ENCODE measurements around the gene APH1B.
"Not testable (repeated sequence)": the region's sequence is repeated elsewhere in the genome, so short reads cannot be mapped to it uniquely, and the experiment has no call there.

Gene APH1B

GRCh38 chr15:63301088-63301487, 23.7 kb downstream of the APH1B start:
- DNase-seq, result no peak

DNA sequence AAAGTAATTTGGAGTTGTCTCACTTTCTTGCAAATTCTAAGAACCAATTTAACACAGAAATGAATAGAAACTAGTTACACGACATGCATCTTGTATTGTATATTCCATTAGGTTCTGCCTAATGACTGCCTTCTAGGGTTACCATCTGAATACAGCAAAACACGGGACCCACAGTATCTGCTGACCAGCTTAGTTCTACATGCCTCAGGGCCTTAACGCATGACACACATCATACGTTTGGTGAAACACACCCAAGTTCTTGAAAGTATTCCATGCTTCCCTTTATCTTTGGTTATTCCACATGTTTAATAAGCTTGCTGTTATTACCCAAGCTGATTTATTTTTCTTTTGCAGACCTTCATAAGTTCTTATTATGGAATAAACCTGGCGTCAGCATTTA, 27.9 kb downstream of the APH1B start:
- DNase-seq, result no peak

DNA sequence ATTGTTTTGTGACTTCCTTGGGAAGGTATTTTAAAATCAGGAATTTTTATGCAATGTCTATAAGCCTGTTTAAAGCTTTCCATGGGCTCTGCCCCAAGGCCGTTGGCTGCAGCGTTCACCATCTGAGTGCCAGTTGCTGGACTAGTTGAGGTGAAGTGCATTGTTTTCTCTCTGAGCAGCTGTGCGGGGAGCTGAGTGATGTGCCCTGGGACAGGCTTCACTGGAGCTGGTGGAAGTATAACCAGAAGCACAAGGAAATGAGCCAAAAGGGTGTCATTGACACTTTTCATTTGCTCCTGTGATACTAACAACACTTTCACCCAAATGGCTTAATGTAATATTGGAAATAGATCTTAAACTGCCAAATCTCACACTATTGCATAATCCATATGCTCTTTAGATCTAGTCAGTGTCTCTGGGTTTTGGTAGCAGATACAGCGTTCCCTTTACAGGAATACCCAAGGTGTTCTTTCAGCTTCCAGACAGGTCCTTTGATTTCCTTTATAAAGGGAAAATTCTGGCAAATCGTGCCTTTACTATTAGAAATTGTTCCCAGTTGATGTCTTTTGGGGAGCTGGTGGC, 29.2 kb downstream of the APH1B start:
- no peak for DNase-seq

DNA sequence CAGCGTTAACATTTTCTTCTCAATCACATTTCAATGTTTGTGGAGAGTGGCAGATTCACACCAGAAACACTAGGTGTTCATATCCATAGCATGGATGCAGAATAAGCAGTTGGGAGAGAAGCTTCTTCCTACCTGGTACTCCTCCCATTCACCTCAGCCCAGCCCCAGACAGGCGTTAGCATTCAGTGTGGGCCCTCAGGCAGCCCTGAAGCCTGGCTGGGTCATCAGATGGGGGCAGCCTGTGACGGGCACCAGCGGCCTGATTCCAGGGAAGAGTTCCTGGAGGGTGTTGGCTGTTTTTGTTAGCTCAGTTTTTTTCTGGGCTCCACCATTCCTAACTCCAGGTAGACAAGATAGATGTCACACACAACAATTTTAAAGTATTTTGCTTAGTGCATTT, 31.1 kb downstream of the APH1B start:
- no peak for DNase-seq

GRCh38 chr15:63308947-63309346, 31.5 kb downstream of the APH1B start:
- DNase-seq, result no peak

DNA sequence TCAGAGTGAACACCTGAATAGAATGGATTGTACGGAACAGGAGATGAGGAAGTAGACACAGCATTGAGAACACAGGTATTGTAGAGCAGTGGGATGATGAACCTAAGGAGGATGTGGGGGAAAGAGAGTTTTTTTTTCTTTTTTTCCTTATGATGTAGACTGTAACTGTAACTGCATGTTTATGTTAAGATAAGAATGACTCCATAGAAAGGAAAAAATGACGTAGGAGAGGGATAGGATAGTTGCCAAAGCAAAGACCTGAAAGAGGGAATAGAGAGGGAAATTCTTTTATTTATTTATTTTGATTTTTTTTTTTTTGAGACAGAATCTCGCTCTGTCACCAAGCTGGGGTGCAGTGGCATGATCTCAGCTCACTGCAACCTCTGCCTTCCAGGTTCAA, 33.2 kb downstream of the APH1B start:
- no peak for DNase-seq

DNA sequence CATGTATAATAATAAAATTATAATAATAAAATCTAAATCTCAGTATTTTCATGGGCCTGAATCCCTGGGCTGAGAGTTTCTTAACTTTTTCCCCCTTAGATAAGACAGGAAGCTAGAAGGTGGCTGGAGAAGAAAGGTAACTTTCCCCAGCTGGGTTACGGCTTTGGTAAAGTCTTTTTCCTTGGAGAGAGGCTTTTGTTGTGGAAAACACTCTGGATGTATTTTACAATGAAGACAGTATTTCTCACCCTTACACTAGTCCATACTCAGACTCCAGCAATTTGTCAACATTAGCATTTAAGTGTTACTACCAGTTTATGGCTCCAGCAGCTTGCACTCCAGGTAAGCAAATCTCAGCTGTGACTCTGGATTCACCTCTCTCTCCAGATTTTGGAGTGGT, 34.9 kb downstream of the APH1B start:
- DNase-seq, result no peak

DNA sequence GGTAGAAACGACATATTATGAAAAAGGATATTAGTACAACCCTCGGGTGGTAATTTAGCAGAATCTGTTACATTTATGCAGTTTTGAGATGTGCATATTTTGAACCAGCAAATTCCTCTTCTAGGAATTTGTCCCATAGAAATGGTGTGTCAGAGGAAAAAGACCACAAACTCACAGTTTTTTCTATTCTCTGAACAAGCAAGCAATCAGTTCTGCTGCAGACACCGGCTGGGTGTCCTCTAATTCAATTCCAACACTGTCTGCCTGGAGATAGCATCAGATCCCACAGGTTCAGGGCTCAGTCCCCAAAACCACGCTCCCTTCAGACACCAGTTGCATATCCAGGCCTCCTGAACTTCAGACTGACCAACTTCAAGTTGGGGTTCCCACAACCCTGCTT, 36.4 kb downstream of the APH1B start:
- DNase-seq, result no peak

DNA sequence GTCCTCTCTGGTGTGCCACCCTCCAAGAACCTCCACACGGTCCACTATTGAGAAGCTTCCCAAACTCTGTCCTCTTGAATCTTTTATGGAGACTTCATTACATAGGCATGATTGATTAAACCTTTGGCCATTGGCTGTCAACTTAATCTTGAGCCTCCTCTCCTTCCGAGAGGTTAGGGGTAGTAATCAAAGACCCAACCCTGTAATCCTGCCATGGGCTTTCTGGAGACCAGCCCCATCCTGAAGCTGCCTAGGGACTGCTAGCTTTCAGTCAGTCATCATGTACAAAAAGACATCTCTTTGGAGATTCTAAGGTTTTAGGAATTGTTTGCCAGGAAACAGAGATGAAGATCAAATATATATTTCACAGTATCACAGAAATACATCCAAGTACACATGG, 37.0 kb downstream of the APH1B start:
- DNase-seq, result no peak

DNA sequence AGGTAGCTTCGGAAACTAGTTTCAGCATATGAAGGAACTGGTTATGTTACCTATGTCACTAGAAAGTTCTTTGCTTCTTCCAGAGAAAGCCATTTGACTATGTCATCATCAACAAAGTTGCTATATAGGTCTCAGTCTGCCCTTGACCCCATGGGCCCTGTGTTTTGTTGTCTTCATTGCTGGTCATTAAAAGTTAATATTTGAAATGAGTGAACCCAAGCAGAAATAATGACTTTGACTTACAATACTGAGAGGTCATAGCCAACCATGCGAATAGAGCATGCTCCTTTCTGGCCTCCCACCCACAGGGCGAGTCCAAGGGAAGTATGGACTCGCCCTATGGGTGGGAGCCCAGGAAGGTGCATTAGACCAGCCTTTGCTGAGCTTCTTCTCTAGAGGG, 40.9 kb downstream of the APH1B start:
- DNase-seq, result no peak

DNA sequence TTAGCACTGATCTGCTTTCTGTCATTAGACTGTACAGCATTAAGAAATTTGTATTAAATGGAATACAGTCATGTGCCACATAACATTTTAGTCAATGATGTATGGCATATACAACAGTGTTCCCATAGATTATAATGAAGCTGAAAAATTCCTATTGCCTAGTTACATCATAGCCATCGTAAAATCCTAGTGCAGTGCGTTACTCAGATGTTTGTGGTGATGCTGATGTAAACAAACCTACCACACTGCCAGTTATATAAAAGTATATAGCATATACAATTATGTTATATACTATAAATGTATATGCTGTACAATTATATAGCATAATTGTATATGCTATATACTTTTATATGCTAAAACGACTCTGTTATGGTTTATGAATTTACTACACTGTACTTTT, 41.7 kb downstream of the APH1B start:
- DNase-seq, result no peak

DNA sequence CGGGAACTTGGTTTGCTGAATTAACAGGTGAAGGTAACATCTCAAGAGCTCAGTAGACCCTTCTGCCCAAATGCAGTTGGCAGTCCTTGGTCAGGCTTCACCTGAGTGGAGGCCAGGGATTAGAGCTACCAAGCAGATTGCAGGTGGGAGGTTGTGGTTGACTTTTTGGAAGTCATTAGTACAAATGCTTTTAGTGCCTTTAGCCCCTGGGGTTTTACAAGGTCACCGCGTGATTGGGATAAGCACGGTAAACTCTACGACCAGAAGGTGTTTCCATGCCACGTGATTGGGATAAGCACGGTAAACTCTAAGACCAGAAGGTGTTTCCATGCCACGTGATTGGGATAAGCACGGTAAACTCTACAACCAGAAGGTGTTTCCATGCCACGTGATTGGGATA, 43.0 kb downstream of the APH1B start:
- DNase-seq, result not testable (repeated sequence)

DNA sequence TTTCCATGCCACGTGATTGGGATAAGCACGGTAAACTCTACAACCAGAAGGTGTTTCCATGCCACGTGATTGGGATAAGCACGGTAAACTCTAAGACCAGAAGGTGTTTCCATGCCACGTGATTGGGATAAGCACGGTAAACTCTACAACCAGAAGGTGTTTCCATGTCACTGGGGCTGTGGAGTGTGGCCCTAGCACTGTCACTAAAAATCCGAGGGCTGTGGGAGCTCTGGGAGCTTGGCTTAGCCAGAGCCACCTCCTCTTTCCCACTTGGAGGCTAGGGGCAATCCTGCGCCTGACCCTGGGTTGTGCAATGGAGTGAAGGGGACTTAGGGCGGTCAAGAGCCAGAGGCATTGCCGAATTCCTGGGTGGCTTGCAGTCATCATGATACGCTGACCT, 43.6 kb downstream of the APH1B start:
- DNase-seq, result not testable (repeated sequence)

GRCh38 chr15:63321462-63321861, 44.1 kb downstream of the APH1B start:
- DNase-seq, result no peak

- no peak for DNase-seq
Measured at GRCh38 chr15:63322541-63322940, 45.1 kb downstream of the APH1B start.

- DNase-seq, result no peak
Measured at GRCh38 chr15:63323798-63324563, 46.6 kb downstream of the APH1B start.

DNA sequence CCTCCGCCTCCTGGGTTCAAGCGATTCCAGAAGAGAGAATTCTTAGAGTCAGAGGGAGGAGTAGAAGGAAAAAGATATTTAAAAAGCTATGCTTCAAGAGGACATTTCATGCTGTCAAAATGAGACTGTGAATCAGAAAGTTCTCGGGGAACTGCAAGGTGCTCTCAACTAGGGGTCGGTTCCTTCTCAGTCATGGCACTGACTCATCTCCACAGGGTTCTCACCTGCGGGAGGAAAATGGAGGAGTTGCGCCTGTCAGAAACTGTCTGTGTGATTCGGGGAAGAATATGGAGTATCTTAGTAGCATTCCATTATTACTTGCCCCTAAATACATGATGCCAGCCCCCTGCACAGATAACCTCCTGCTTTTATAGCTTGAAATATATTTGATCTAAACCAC, 47.4 kb downstream of the APH1B start:
- no peak for DNase-seq

DNA sequence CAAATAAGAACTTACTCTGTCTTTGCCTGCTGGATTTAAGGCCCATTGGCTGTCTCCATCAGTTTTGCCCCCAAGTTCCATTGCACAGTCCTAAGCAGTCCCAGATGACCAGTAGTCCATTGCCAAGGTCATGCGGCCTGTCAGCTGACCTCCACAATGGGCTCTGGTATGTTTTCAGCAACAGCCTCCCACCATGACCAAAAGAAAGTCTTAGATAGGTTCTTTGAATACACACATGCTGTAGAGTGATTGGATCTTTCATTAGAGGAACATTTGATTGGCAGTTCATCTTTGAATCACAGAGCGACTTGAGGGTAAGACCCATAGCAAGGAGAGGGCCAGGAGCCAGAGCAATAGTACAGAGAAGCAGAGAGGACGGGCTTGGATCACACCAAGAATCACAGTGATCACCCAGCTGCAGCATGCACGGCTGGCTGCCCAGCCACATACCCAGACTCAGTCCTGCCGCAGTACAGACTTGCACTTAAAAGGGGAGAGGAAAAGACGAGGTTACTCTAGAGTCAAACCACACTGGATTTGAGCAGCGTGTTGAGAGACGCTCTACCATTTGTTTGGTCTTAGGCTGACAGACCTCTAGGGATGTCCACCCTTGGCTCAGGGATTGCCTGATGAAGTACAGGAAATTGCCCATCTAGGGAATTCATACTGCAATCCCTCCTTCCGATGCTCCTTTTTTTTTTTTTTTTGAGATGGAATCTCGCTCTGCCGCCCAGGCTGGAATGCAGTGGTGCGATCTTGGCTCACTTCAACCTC, 50.4 kb downstream of the APH1B start:
- no peak for DNase-seq

GRCh38 chr15:63329567-63330350, 52.4 kb downstream of the APH1B start:
- no peak for DNase-seq

- no peak for DNase-seq
Measured at GRCh38 chr15:63330926-63331325, 53.5 kb downstream of the APH1B start.

- DNase-seq, result no peak
Measured at GRCh38 chr15:63331456-63331855, 54.1 kb downstream of the APH1B start.

DNA sequence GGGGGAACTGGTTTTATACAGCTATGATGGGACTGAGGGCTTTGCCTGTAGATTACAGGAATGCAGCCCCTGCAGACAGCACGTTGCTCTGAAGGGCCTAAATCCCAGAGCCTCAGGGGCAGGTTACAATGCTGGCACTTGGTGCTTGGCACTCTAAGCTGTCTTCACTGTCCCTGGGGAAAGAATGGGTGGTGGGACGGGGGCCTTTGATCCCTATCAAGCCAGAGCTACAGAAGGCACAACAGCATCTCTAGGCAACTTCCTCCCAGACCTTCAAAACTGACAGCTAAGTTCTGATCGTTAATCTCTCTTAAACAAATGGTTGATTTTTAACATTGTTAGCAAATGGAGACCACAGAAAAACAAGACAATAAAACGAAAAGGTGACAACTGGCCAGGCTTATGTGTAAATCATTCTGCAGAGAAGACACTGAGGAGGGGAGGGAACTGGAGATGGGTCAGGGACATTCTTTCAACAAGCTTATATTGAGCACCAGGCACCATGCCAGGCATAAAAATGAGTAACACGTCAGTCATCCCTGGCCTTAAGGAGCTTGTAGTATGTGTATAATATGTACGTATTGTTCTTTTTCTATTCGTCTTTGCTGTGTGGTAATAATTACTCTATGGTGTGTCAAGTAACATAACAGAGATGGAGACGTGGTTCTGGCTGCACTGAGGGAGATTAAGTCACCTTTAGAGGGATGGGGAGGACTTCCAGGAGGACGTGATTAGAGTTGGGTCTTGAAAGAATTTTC, 55.1 kb downstream of the APH1B start:
- no peak for DNase-seq

DNA sequence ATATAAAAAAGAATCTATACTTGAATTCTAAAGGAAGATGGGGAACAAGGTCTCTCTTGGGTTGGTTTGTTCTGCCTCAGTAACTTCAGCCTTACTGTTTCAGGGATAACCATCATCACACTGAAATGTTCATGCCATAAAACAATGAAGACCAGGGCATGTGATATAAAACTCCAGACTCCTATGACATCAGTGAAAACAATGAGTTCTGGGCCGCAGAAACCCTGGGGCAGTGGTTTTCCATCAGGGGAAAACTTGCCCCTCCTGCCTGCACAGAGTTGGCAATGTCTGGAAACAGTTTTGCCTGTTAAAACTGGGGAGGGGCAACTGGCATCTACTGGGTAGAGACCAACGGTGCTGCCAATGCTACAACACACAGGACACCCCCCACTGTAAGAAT, 57.4 kb downstream of the APH1B start:
- no peak for DNase-seq

Data from NCI-H1048 (cell line).